Glutamatergic neuron (in vitro differentiated cells): ENCODE results near the gene LIMCH1. TPM values are rescaled to one million over a fixed set of nuclear protein-coding genes. Genes with fewer than 3 reads are reported as not detected.

Experiments used
- DNase-seq: peaks from one replicate; pipeline ENCODE4 v3.0.0; 2022
- H3K27ac Mint-ChIP-seq: one replicate; pipeline ENCODE4 v1.8.0; 2020; ENCODE audit warnings: mild to moderate bottlenecking, mixed read lengths, inconsistent platforms; ENCODE audit not compliant: unreplicated experiment
- H3K27me3 Mint-ChIP-seq: one replicate; pipeline ENCODE4 v1.8.0; 2020; ENCODE audit warnings: mild to moderate bottlenecking, moderate library complexity, mixed read lengths, inconsistent platforms; ENCODE audit not compliant: unreplicated experiment
- H3K36me3 Mint-ChIP-seq: one replicate; pipeline ENCODE4 v1.8.0; 2020; ENCODE audit warnings: mild to moderate bottlenecking, mixed read lengths, inconsistent platforms; ENCODE audit not compliant: unreplicated experiment
- H3K4me1 Mint-ChIP-seq: one replicate; pipeline ENCODE4 v1.8.0; 2020; ENCODE audit warnings: mild to moderate bottlenecking, low read depth, mixed read lengths, inconsistent platforms; ENCODE audit not compliant: unreplicated experiment
- H3K4me3 Mint-ChIP-seq: one replicate; pipeline ENCODE4 v1.8.0; 2020; ENCODE audit warnings: mild to moderate bottlenecking, mixed read lengths, inconsistent platforms; ENCODE audit not compliant: unreplicated experiment
- H3K9me3 Mint-ChIP-seq: one replicate; pipeline ENCODE4 v1.8.0; 2020; ENCODE audit warnings: mild to moderate bottlenecking, moderate library complexity, mixed read lengths, inconsistent platforms; ENCODE audit not compliant: unreplicated experiment
- CTCF ChIP-seq: fragments of 200-600 bp; sonication (generic); IDR thresholded peaks from one replicate; pipeline ENCODE4 v1.5.0; 2021; ENCODE audit not compliant: partially characterized antibody, unreplicated experiment
- total RNA-seq: library from RNA; stranded (reverse); fragmentation: NEBNext Ultra II Directional; extraction: Animal tissue kit (Norgen Biotek cat#: 25700); gene quantifications from one replicate; pipeline ENCODE4 v1.2.1, GENCODE V29; 2021; ENCODE audit not compliant: unreplicated experiment

LIMCH1 gene
- total RNA-seq, 1 donor from 2014 or later, result 22.5 TPM

DNA sequence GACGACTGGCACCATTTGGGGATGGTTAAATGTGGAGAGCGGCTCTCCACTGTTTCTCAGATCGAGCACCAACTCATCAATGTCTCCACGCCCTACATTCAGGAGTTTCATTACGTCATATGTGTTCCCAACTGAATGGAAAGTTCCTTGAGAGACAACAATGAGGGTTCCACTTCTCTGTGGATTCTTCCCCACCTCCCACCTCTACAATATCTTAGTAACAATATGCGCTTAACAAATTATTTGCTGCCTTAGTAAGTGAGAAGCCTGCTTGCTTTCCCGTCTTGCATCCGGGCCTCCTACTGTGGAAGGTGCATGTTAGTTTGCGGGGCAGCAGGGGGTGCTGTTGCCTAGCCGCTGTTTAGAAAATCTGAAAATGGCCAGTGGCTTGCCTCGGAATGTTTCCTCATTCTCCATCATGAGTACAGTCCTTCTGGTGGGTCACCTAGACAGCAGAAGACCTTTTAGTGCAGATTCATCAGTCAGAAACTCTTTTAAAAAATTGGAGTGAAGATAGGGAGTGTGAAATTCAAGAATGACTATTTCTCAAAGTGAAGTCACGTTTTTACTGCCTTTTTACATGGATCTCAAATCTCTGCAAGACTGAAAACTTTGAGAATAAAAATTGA is 154.9 kb downstream of the LIMCH1 start:
- Mint-ChIP-seq H3K9me3 (peaks cover 1% of the 10 kb centered on the region), H3K36me3 (no peaks in the 10 kb centered on the region), H3K4me3 (no peak overlapping the region), H3K27ac (no peak overlapping the region), H3K4me1 (peaks cover 4% of the 10 kb centered on the region), H3K27me3 (no peaks in the 10 kb centered on the region)
- TF ChIP-seq CTCF, result peak; percentile 90
- peak; percentile 72 for DNase-seq

DNA sequence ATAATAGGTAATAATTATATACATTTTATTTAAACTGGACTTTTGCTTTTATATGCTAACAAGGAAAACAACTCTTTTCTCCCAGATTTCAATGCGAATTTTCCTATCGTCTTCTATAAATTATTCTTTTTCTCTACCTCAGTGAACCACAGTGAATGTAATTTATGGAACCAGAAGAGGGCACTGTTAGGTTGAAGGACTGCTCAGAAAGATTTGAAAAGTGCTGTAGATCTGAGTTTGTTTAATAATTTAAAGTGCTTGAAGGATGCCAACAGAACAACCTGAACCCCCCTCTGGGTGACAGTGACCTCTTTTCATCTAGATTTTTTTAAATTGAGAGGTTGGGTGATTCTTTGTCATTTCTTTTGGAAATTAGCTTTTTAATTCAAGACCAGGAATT is 155.7 kb downstream of the LIMCH1 start:
- Mint-ChIP-seq H3K9me3 (peaks cover 1% of the 10 kb centered on the region), H3K27ac (no peak overlapping the region), H3K27me3 (no peaks in the 10 kb centered on the region), H3K4me1 (peaks cover 4% of the 10 kb centered on the region), H3K36me3 (no peaks in the 10 kb centered on the region), H3K4me3 (no peak overlapping the region)
- TF ChIP-seq CTCF, result no peak
- no peak for DNase-seq

DNA sequence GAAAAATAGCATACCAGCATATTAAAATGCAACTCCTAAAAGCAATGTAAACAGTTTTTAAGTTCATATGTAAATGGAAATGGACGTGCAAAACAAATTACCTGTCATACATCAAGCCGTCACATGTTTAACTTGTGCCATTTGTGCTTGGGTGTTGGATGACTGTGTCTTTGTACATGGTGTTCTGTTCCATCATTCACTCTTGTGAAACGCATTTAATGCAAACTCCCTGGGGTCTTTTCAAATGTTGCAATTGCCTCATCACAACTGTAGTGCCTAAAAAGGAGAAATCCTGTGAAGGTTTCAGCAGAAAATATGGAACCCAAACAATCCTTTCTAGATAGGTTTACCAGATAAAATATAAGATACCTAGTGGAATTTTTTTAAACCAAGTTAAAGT is 158.2 kb downstream of the LIMCH1 start:
- Mint-ChIP-seq H3K4me3 (no peak overlapping the region), H3K36me3 (no peaks in the 10 kb centered on the region), H3K4me1 (peaks cover 4% of the 10 kb centered on the region), H3K9me3 (peaks cover 1% of the 10 kb centered on the region), H3K27me3 (no peaks in the 10 kb centered on the region), H3K27ac (no peak overlapping the region)
- no peak for DNase-seq
- no peak for TF ChIP-seq CTCF

DNA sequence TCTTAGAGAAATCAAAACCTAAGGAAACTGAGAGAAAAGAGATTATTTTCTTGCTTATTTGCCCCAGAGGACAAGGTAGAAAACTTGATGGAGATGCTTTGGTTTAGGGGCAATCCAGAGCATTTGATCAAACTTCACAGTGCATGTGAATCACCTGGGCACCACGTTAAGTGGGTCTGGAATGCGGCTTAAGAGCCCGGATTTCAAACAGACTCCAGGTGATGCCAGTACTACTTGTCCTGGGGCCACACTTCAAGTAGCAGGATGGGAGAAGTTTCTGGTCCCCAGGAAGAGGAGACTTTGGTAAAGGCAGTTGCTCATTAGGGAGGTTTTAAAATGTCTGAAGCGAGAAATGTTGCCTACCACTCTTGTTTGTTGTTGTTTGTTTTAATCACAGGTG is 158.8 kb downstream of the LIMCH1 start:
- Mint-ChIP-seq H3K4me3 (no peak overlapping the region), H3K27ac (no peak overlapping the region), H3K9me3 (peaks cover 1% of the 10 kb centered on the region), H3K27me3 (no peaks in the 10 kb centered on the region), H3K4me1 (peaks cover 4% of the 10 kb centered on the region), H3K36me3 (no peaks in the 10 kb centered on the region)
- TF ChIP-seq CTCF, result no peak
- no peak for DNase-seq

DNA sequence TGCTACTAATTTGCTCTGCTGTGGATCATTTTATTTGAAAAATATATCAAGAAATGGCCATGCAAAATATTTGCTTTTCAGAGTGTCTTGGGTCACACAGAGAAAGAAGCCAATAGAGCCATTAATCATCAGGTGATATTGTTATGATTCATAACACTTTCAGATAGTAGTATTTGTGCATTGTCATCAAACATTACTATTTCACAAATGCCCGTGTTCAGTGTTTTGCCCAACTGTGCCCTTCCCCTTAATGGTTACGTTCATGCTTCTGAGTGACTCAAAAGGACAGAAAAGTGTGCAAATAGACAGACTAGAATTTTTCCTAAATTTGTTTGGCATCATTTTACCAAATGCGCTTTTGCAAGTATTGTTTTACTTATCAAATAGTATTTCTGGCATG is 164.0 kb downstream of the LIMCH1 start:
- no peaks in the 10 kb centered on the region for H3K9me3 Mint-ChIP-seq
- no peak for DNase-seq
- no peak overlapping the region for H3K4me3 Mint-ChIP-seq
- no peaks in the 10 kb centered on the region for H3K4me1 Mint-ChIP-seq
- H3K27me3 Mint-ChIP-seq, result peaks cover 2% of the 10 kb centered on the region
- no peaks in the 10 kb centered on the region for H3K36me3 Mint-ChIP-seq
- H3K27ac Mint-ChIP-seq, result no peak overlapping the region
- no peak for TF ChIP-seq CTCF
